Measurements from ENCODE around the gene RBCK1.

Gene RBCK1

GRCh38 chr20:462199-462991 lies 54.3 kb downstream of the RBCK1 start, which contains the start of gene TBC1D20:
TSS of gene TBC1D20 (minus strand) at chr20:462533. CDS start at chr20:462405, 128 bp downstream.
- peak; percentile 96 for ATAC-seq
- TF ChIP-seq ZFP3 (CRISPR knock-in tag; IDR thresholded peaks at IDR 0.05) = 0 out of 2 replicates have a peak, but pooled peaks have one; percentile 46
- no peak for TF ChIP-seq PPARA (CRISPR knock-in tag; IDR thresholded peaks at IDR 0.05; ENCODE audit: borderline replicate concordance)
- no peak for TF ChIP-seq ZNF70 (CRISPR knock-in tag; IDR thresholded peaks at IDR 0.05)

DNA sequence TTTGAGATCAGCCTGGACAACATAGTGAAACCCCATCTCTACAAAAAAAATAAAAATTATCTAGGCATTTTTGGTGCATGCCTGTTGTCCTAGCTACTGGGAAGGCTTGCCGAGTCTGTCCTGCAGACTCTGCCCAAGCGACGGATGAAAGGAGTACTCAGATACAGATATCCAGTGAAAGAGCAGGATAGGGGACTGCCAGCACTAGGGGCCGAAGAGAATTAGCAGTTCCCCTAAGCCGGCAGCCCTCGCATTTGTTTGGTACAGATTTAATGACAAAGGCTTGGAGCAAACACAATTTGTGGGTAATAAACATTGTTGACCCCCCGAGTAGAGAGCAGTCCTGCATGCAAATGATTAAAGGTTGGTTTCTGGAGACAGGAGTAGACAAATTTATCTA lies 59.7 kb downstream of the RBCK1 start:
- no peak for ATAC-seq
- TF ChIP-seq, protein P1, sequence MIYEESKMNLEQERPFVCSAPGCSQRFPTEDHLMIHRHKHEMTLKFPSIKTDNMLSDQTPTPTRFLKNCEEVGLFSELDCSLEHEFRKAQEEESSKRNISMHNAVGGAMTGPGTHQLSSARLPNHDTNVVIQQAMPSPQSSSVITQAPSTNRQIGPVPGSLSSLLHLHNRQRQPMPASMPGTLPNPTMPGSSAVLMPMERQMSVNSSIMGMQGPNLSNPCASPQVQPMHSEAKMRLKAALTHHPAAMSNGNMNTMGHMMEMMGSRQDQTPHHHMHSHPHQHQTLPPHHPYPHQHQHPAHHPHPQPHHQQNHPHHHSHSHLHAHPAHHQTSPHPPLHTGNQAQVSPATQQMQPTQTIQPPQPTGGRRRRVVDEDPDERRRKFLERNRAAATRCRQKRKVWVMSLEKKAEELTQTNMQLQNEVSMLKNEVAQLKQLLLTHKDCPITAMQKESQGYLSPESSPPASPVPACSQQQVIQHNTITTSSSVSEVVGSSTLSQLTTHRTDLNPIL (CRISPR knock-in tag; IDR thresholded peaks at IDR 0.05; ENCODE audit: low read depth) = no peak
- no peak for TF ChIP-seq ZFP3 (CRISPR knock-in tag; IDR thresholded peaks at IDR 0.05)
- no peak for TF ChIP-seq ESRRG (CRISPR knock-in tag; IDR thresholded peaks at IDR 0.05)
- TF ChIP-seq RARB (CRISPR knock-in tag; IDR thresholded peaks at IDR 0.05) = no peak
- TF ChIP-seq, protein P2, sequence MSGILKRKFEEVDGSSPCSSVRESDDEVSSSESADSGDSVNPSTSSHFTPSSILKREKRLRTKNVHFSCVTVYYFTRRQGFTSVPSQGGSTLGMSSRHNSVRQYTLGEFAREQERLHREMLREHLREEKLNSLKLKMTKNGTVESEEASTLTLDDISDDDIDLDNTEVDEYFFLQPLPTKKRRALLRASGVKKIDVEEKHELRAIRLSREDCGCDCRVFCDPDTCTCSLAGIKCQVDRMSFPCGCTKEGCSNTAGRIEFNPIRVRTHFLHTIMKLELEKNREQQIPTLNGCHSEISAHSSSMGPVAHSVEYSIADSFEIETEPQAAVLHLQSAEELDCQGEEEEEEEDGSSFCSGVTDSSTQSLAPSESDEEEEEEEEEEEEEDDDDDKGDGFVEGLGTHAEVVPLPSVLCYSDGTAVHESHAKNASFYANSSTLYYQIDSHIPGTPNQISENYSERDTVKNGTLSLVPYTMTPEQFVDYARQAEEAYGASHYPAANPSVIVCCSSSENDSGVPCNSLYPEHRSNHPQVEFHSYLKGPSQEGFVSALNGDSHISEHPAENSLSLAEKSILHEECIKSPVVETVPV (CRISPR knock-in tag; IDR thresholded peaks at IDR 0.05) = no peak
- no peak for TF ChIP-seq ARNTL (CRISPR knock-in tag; IDR thresholded peaks at IDR 0.05; ENCODE audit: borderline replicate concordance, low read depth)
- TF ChIP-seq ZC3H10 (CRISPR knock-in tag; IDR thresholded peaks at IDR 0.05) = no peak

DNA sequence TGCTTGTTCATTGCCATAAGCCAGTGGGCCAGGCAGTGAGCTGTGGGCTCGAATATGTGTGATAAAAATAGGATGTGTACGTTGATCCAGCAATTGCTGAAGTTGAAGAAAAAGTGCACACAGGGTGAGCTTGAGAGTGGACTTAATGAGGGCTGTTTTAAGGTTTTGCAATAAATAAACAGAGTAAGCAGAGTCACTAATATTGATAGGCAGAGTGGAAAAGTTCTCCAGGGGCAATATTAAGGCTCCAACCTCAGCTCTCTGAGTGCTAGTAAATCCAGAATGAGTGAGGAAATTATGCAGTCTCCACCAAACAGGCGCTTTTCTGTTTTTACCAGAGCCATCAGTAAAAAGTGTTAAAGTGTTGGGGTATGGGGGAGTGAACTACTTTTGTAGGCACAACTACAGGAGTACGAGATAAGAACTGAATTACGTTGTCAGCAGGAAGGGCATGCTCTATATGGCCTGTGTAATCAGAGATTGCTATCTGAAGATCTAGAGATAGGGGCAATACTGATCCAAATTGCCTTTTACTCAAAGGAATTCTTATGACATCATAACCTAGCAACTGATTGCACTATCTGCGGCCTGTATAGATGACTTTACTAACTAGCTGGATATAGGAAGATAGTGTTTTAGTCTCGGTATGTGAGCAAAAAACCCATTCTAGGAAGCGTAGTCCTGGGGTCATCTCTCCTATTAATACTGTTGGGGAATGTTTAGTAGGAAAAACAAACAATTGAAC lies 61.8 kb downstream of the RBCK1 start:
- ATAC-seq = no peak
- TF ChIP-seq ISL1 (CRISPR knock-in tag; IDR thresholded peaks at IDR 0.05) = no peak
- no peak for TF ChIP-seq ARNTL (CRISPR knock-in tag; IDR thresholded peaks at IDR 0.05; ENCODE audit: borderline replicate concordance, low read depth)
- no peak for TF ChIP-seq ZNF70 (CRISPR knock-in tag; IDR thresholded peaks at IDR 0.05)
- TF ChIP-seq ZNF565 (CRISPR knock-in tag; conservative IDR thresholded peaks at IDR 0.05; ENCODE audit: low read depth) = no peak
- no peak for TF ChIP-seq ZC3H10 (CRISPR knock-in tag; IDR thresholded peaks at IDR 0.05)
- TF ChIP-seq ZNF8 (CRISPR knock-in tag; IDR thresholded peaks at IDR 0.05) = no peak
- TF ChIP-seq ZFP3 (CRISPR knock-in tag; IDR thresholded peaks at IDR 0.05) = no peak
- TF ChIP-seq BACH2 (CRISPR knock-in tag; IDR thresholded peaks at IDR 0.05; ENCODE audit: borderline replicate concordance) = no peak
- TF ChIP-seq RARB (CRISPR knock-in tag; IDR thresholded peaks at IDR 0.05) = no peak
- TF ChIP-seq CSDC2 (CRISPR knock-in tag; IDR thresholded peaks at IDR 0.05) = no peak
- TF ChIP-seq OSR1 (CRISPR knock-in tag; IDR thresholded peaks at IDR 0.05) = no peak
- no peak for TF ChIP-seq PPARA (CRISPR knock-in tag; IDR thresholded peaks at IDR 0.05; ENCODE audit: borderline replicate concordance)
- TF ChIP-seq ZFP30 (CRISPR knock-in tag; IDR thresholded peaks at IDR 0.05) = no peak
- TF ChIP-seq, protein P3, sequence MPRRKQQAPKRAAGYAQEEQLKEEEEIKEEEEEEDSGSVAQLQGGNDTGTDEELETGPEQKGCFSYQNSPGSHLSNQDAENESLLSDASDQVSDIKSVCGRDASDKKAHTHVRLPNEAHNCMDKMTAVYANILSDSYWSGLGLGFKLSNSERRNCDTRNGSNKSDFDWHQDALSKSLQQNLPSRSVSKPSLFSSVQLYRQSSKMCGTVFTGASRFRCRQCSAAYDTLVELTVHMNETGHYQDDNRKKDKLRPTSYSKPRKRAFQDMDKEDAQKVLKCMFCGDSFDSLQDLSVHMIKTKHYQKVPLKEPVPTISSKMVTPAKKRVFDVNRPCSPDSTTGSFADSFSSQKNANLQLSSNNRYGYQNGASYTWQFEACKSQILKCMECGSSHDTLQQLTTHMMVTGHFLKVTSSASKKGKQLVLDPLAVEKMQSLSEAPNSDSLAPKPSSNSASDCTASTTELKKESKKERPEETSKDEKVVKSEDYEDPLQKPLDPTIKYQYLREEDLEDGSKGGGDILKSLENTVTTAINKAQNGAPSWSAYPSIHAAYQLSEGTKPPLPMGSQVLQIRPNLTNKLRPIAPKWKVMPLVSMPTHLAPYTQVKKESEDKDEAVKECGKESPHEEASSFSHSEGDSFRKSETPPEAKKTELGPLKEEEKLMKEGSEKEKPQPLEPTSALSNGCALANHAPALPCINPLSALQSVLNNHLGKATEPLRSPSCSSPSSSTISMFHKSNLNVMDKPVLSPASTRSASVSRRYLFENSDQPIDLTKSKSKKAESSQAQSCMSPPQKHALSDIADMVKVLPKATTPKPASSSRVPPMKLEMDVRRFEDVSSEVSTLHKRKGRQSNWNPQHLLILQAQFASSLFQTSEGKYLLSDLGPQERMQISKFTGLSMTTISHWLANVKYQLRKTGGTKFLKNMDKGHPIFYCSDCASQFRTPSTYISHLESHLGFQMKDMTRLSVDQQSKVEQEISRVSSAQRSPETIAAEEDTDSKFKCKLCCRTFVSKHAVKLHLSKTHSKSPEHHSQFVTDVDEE (CRISPR knock-in tag; IDR thresholded peaks at IDR 0.05) = no peak
- no peak for TF ChIP-seq POU6F1 (CRISPR knock-in tag; IDR thresholded peaks at IDR 0.05; ENCODE audit: borderline replicate concordance, low read depth)
- no peak for TF ChIP-seq TOX (CRISPR knock-in tag; IDR thresholded peaks at IDR 0.05; ENCODE audit: borderline replicate concordance)
- no peak for TF ChIP-seq GLIS3 (CRISPR knock-in tag; IDR thresholded peaks at IDR 0.05)

Measured in SK-N-SH treated with all-trans-retinoic acid at 6 μM for 48 hours (cell line).